Endothelial cell of umbilical vein (primary cell): ENCODE results near the gene PI4K2B. TPM values are rescaled to one million over a fixed set of nuclear protein-coding genes. Genes with fewer than 3 reads are reported as not detected.
"Not testable (repeated sequence)": the region's sequence is repeated elsewhere in the genome, so short reads cannot be mapped to it uniquely, and the experiment has no call there.

Experiments
- BruUV-seq: library from RNA; stranded (reverse); fragments of 400-500 nt; replicated peaks from 2 replicates; lab custom pipeline; 2021; lab: Mats Ljungman, UMichigan
- CTCF ChIA-PET: fragments of 300-600, 350-600 bp; sonication (Branson Sonifier 250); formaldehyde crosslinking; loops from one replicate; lab custom pipeline; 2021; ENCODE audit warnings: antibody characterized with exemption, inconsistent platforms; lab: Charles Lee
- POLR2A ChIA-PET: fragments of 300-600, 350-600 bp; sonication (Branson Sonifier 250); formaldehyde crosslinking; loops from one replicate; lab custom pipeline; 2021; ENCODE audit warnings: antibody characterized with exemption, inconsistent platforms; lab: Charles Lee
- DNase-seq: peaks from one replicate; pipeline ENCODE4 v3.0.0-alpha.2; 2011; ENCODE audit warnings: low read depth, low spot score
- FAIRE-seq: peaks from 2 replicates; lab custom pipeline; 2011; peaks lifted over from hg19 to GRCh38; lab: Jason Lieb, UNC
- H2AFZ ChIP-seq: 2 replicates; pipeline ENCODE4 v1.6.0; 2012; ENCODE audit warnings: low read depth, low read length, control low read depth, inconsistent platforms
- H3K27ac ChIP-seq: 2 replicates; pipeline ENCODE4 v1.5.1; 2011; ENCODE audit warnings: low read depth, mild to moderate bottlenecking, control low read depth, low read length, moderate library complexity; ENCODE audit not compliant: insufficient read depth
- H3K27me3 ChIP-seq, 2 experiments: 2 replicates each; pipeline versions ENCODE4 v1.6.0 to v1.6.1; 2011; ENCODE audit warnings: low read length in 2 of 2, mixed read lengths in 1 of 2; ENCODE audit not compliant: control insufficient read depth in 2 of 2, insufficient read depth in 2 of 2
- H3K36me3 ChIP-seq, 2 experiments: 2 replicates in 1 of 2; 3 replicates in 1 of 2; pipeline ENCODE4 v1.5.1; 2011; ENCODE audit warnings: low read length in 2 of 2, mild to moderate bottlenecking in 1 of 2, moderate library complexity in 1 of 2; ENCODE audit not compliant: control insufficient read depth in 2 of 2, insufficient read depth in 2 of 2; ENCODE audit errors: extremely low read depth in 1 of 2
- H3K4me1 ChIP-seq: 3 replicates; pipeline ENCODE4 v1.5.1; 2011; ENCODE audit warnings: mild to moderate bottlenecking, low read length; ENCODE audit not compliant: control insufficient read depth, insufficient read depth; ENCODE audit errors: extremely low read depth
- H3K4me2 ChIP-seq: 2 replicates; pipeline ENCODE4 v1.6.1; 2011; ENCODE audit warnings: low read length, control low read depth, mixed read lengths; ENCODE audit not compliant: insufficient read depth
- H3K4me3 ChIP-seq, 3 experiments: fragments of 200-600 bp in 1 of 3; sonication (generic), shearing (Covaris generic) in 1 of 3; replicated peaks in 1 of 3; 2 replicates each; pipeline ENCODE4 v1.5.1; 2011 to 2016; ENCODE audit warnings: control low read depth in 3 of 3, low read length in 3 of 3, mild to moderate bottlenecking in 2 of 3, inconsistent platforms in 1 of 3, low read depth in 1 of 3, moderate library complexity in 1 of 3; ENCODE audit not compliant: insufficient read depth in 1 of 3
- H3K79me2 ChIP-seq: 2 replicates; pipeline ENCODE4 v1.6.0; 2012; ENCODE audit warnings: low read length, inconsistent platforms; ENCODE audit not compliant: control insufficient read depth, insufficient read depth
- H3K9ac ChIP-seq: replicated peaks from 2 replicates; pipeline ENCODE3; 2011; ENCODE audit warnings: low read length, control low read depth; ENCODE audit not compliant: insufficient read depth; ENCODE audit errors: extremely low read depth
- H3K9me1 ChIP-seq: replicated peaks from 3 replicates; pipeline ENCODE4 v1.6.0; 2011; ENCODE audit warnings: mild to moderate bottlenecking, low read length; ENCODE audit not compliant: control insufficient read depth, insufficient read depth; ENCODE audit errors: extremely low read depth
- H3K9me3 ChIP-seq: replicated peaks from 2 replicates; pipeline ENCODE4 v1.5.1; 2012; ENCODE audit warnings: low read length, inconsistent platforms; ENCODE audit not compliant: control insufficient read depth, insufficient read depth
- H4K20me1 ChIP-seq: replicated peaks from 2 replicates; pipeline ENCODE3; 2011; ENCODE audit warnings: mild to moderate bottlenecking, low read length; ENCODE audit not compliant: control insufficient read depth, insufficient read depth; ENCODE audit errors: extremely low read depth
- CTCF ChIP-seq, 2 donors: IDR thresholded peaks; 1 replicate in 1 of 2; 2 replicates in 1 of 2; pipeline ENCODE4 v1.5.1; 2011; ENCODE audit warnings: low read length in 2 of 2, mild to moderate bottlenecking in 2 of 2, moderate library complexity in 2 of 2, control low read depth in 1 of 2, inconsistent platforms in 1 of 2, low read depth in 1 of 2; ENCODE audit not compliant: insufficient read depth in 1 of 2; ENCODE audit errors: extremely low read depth in 1 of 2
- EZH2 ChIP-seq: IDR thresholded peaks from 2 replicates; pipeline ENCODE4 v1.6.1; 2012; ENCODE audit warnings: borderline replicate concordance, low read depth, mild to moderate bottlenecking, moderate library complexity, low read length, inconsistent platforms; ENCODE audit not compliant: severe bottlenecking
- FOS ChIP-seq: IDR thresholded peaks from 2 replicates; pipeline ENCODE4 v1.6.1; 2011; ENCODE audit warnings: mild to moderate bottlenecking, low read length, moderate library complexity, borderline replicate concordance; ENCODE audit not compliant: insufficient read depth
- GATA2 ChIP-seq: IDR thresholded peaks from 2 replicates; pipeline ENCODE4 v1.7.0; 2011; ENCODE audit warnings: low read depth, mild to moderate bottlenecking, moderate library complexity, mixed read lengths, low read length; ENCODE audit not compliant: insufficient read length, insufficient read depth
- JUN ChIP-seq: IDR thresholded peaks from 2 replicates; pipeline ENCODE4 v1.6.1; 2011; ENCODE audit warnings: borderline replicate concordance, low read depth; ENCODE audit not compliant: insufficient read length, insufficient read depth
- MYC ChIP-seq: IDR thresholded peaks from one replicate; pipeline ENCODE4 v1.6.1; 2011; ENCODE audit warnings: mild to moderate bottlenecking, low read depth, low read length
- POLR2A ChIP-seq: IDR thresholded peaks from 2 replicates; pipeline ENCODE4 v1.6.1; 2012; ENCODE audit warnings: low read depth, mild to moderate bottlenecking, control low read depth, low read length
- POLR2AphosphoS5 ChIP-seq: IDR thresholded peaks from 2 replicates; pipeline ENCODE4 v1.6.1; 2012; ENCODE audit warnings: low read depth, mild to moderate bottlenecking, control low read depth, low read length, moderate library complexity; ENCODE audit not compliant: insufficient read depth
- dilution Hi-C: fragments of 300-500 bp; cut with MboI; formaldehyde crosslinking; loops from one replicate; pipeline ENCODE4 v1.15.0; 2019; ENCODE audit warnings: low sequenced_read_pairs; ENCODE audit not compliant: extremely low pct_ligation_motif_present
- intact Hi-C: fragments of 100-400 bp; cut with micrococcal nuclease; formaldehyde crosslinking; loops from one replicate; pipeline ENCODE4 v1.10.0; 2022
- polyA plus RNA-seq, 4 experiments: library from polyadenylated mRNA; depleted of rRNA in 3 of 4; stranded (reverse) in 3 of 4; unstranded in 1 of 4; fragments of >200 nt; gene quantifications; 2 replicates each; pipeline versions ENCODE4 v1.2.1 to v1.2.3, GENCODE V29; 2011 to 2012; ENCODE audit warnings: missing spikeins in 1 of 4
- total RNA-seq: library from RNA; stranded (reverse); gene quantifications from 2 replicates; pipeline ENCODE4 v1.2.3, GENCODE V29; 2021
- TF ChIP-seq, protein P1 (sequence below): IDR thresholded peaks from 2 replicates; pipeline ENCODE4 v1.6.1; 2011; ENCODE audit not compliant: insufficient read depth, insufficient read length

The PI4K2B gene
- total and polyA plus RNA-seq, 2 donors (not counting 3 experiments of a cell fraction or from before 2014, with no cell fraction given), result 3.5 to 19.3 TPM

DNA sequence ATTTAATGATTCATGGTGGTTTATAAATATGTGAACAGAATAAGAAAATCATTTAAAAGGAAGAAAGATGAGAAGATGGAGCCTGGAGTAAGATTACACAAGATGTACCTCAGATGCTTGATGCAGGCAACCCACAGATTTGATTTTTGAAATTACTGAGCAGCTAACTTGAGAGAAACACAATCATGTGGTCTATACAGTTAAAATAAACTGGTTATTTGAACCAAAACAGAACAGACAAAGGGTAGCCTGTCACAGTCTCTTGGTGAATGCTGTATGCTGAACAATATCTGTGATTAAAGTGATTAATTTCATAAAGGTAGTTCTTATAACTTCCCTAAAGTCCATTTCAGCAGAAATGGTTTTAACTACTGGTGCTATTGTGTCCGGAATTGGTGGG is 4.2 kb downstream of the PI4K2B start:
- no peak for TF ChIP-seq JUN
- no peak for TF ChIP-seq POLR2AphosphoS5
- no peak for TF ChIP-seq FOS
- no peak for TF ChIP-seq POLR2A
- no peak for TF ChIP-seq GATA2
- TF ChIP-seq MYC, result no peak
- no peak for TF ChIP-seq CTCF (IDR thresholded peaks at IDR 0.05; ENCODE audit: extremely low read depth in 1 of 2, insufficient read depth in 1 of 2, low read depth in 1 of 2, low read length in 2 of 2)
- TF ChIP-seq, protein P1, sequence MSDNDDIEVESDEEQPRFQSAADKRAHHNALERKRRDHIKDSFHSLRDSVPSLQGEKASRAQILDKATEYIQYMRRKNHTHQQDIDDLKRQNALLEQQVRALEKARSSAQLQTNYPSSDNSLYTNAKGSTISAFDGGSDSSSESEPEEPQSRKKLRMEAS, result no peak
- TF ChIP-seq EZH2, result no peak
- H3K9ac ChIP-seq, result no peak overlapping the region
- H3K9me3 ChIP-seq, result no peaks in the 10 kb centered on the region
- no peak overlapping the region for H3K4me2 ChIP-seq
- no peaks in the 10 kb centered on the region for H4K20me1 ChIP-seq
- intact Hi-C loops (no loop called here), dilution Hi-C loops (no loop called here)
- no peak overlapping the region for H3K27ac ChIP-seq
- no peaks in the 10 kb centered on the region for H3K27me3 ChIP-seq
- no peaks in the 10 kb centered on the region for H3K36me3 ChIP-seq
- H2AFZ ChIP-seq, result no peak overlapping the region
- ChIA-PET CTCF (interaction anchor here (0.6 to 1.4 kb wide), 2 partner anchors 74 to 82 kb away, joined by 3 to 7 read pairs; partner anchors contain the start of gene ZCCHC4), POLR2A (no interaction called here)
- DNase-seq (no peak), FAIRE-seq (no peak)
- H3K79me2 ChIP-seq, result peaks cover 31% of the 10 kb centered on the region
- no TSS peak for BruUV-seq
- H3K4me1 ChIP-seq, result peaks cover 8% of the 10 kb centered on the region
- H3K4me3 ChIP-seq, result no peak overlapping the region
- H3K9me1 ChIP-seq, result no peaks in the 10 kb centered on the region

- DNase-seq, H3K27me3 ChIP-seq, H3K4me3 ChIP-seq, H3K4me1 ChIP-seq, H3K36me3 ChIP-seq, BruUV-seq, dilution Hi-C loops, H3K4me2 ChIP-seq, H3K9ac ChIP-seq, FAIRE-seq, H3K9me3 ChIP-seq, H3K27ac ChIP-seq, H4K20me1 ChIP-seq, H2AFZ ChIP-seq, intact Hi-C loops, CTCF ChIA-PET, POLR2A ChIA-PET, H3K9me1 ChIP-seq: not testable (repeated sequence)
- peaks cover 31% of the 10 kb centered on the region for H3K79me2 ChIP-seq
Observed at GRCh38 chr4:25239528-25239927, 5.7 kb downstream of the PI4K2B start.

DNA sequence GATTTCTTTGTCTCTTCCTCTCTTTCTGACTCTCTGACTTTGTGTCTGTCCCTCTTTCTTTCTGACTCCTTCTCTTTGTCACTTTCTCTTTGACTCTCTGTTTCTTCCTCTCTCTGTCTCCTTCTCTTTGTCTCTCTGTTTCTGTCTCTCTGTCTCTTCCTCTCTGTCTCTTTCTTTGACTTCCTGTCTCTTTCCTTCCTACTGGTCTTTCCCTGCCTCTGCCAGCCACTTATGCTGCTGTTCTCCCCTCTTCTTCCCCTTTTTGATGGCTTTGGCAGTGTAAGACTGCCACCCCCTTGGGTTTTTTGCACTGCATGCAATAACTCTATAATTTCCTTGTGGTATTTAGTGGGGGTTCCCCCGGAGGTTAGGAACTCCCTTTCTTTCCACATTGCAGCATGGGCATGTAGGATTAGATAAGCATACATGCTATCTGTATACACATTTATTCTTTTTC is 6.9 kb downstream of the PI4K2B start:
- not testable (repeated sequence) for FAIRE-seq

More for the DNA sequence above, 6.9 kb downstream of the PI4K2B start:
- H3K9ac ChIP-seq, H3K4me1 ChIP-seq, H3K36me3 ChIP-seq, H4K20me1 ChIP-seq, CTCF ChIA-PET, H3K4me3 ChIP-seq, intact Hi-C loops, BruUV-seq, H3K9me1 ChIP-seq, dilution Hi-C loops, H3K9me3 ChIP-seq, POLR2A ChIA-PET, H3K27me3 ChIP-seq, H3K4me2 ChIP-seq, DNase-seq, H2AFZ ChIP-seq, H3K27ac ChIP-seq: not testable (repeated sequence)
- H3K79me2 ChIP-seq, result peaks cover 22% of the 10 kb centered on the region
